Measurements from ENCODE around the gene NR5A2. TPM values are rescaled to one million over a fixed set of nuclear protein-coding genes. Genes with fewer than 3 reads are reported as not detected.
A peak's percentile ranks its signal among the peaks of the same experiment; 100 is the strongest.

NR5A2 gene
- total RNA-seq, 1 experiment from 2014 or later: 22.3 TPM

DNA sequence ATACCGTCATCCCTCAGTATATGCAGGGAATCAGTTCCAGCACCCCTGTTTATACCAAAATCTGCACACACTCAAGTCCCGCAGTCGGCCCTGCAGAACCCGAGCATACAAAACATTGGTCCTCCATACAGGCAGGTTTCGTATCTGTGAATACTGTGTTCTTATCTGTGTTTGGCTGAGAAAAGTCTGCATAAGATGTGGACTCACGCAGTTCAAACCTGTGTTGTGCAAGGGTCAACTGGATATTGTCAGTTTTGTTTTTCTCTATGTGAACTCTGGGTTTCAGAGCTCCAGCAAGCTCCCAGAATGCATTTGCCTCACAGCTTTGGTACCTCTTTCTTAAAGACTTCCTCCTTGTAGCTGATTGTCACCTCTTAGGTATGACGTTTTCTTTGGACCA, 100.6 kb downstream of the NR5A2 start (continued):
- TF ChIP-seq NFATC4 (CRISPR knock-in tag; IDR thresholded peaks at IDR 0.05) (no peak), NR2C2 (CRISPR knock-in tag; IDR thresholded peaks at IDR 0.05) (no peak), NR1H2 (CRISPR knock-in tag; IDR thresholded peaks at IDR 0.05) (no peak), SP1 (CRISPR knock-in tag; conservative IDR thresholded peaks at IDR 0.05) (no peak)
- TF ChIP-seq, protein P1, sequence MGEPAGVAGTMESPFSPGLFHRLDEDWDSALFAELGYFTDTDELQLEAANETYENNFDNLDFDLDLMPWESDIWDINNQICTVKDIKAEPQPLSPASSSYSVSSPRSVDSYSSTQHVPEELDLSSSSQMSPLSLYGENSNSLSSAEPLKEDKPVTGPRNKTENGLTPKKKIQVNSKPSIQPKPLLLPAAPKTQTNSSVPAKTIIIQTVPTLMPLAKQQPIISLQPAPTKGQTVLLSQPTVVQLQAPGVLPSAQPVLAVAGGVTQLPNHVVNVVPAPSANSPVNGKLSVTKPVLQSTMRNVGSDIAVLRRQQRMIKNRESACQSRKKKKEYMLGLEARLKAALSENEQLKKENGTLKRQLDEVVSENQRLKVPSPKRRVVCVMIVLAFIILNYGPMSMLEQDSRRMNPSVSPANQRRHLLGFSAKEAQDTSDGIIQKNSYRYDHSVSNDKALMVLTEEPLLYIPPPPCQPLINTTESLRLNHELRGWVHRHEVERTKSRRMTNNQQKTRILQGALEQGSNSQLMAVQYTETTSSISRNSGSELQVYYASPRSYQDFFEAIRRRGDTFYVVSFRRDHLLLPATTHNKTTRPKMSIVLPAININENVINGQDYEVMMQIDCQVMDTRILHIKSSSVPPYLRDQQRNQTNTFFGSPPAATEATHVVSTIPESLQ (CRISPR knock-in tag; IDR thresholded peaks at IDR 0.05): no peak
- TF ChIP-seq, protein P2, sequence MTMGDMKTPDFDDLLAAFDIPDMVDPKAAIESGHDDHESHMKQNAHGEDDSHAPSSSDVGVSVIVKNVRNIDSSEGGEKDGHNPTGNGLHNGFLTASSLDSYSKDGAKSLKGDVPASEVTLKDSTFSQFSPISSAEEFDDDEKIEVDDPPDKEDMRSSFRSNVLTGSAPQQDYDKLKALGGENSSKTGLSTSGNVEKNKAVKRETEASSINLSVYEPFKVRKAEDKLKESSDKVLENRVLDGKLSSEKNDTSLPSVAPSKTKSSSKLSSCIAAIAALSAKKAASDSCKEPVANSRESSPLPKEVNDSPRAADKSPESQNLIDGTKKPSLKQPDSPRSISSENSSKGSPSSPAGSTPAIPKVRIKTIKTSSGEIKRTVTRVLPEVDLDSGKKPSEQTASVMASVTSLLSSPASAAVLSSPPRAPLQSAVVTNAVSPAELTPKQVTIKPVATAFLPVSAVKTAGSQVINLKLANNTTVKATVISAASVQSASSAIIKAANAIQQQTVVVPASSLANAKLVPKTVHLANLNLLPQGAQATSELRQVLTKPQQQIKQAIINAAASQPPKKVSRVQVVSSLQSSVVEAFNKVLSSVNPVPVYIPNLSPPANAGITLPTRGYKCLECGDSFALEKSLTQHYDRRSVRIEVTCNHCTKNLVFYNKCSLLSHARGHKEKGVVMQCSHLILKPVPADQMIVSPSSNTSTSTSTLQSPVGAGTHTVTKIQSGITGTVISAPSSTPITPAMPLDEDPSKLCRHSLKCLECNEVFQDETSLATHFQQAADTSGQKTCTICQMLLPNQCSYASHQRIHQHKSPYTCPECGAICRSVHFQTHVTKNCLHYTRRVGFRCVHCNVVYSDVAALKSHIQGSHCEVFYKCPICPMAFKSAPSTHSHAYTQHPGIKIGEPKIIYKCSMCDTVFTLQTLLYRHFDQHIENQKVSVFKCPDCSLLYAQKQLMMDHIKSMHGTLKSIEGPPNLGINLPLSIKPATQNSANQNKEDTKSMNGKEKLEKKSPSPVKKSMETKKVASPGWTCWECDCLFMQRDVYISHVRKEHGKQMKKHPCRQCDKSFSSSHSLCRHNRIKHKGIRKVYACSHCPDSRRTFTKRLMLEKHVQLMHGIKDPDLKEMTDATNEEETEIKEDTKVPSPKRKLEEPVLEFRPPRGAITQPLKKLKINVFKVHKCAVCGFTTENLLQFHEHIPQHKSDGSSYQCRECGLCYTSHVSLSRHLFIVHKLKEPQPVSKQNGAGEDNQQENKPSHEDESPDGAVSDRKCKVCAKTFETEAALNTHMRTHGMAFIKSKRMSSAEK (CRISPR knock-in tag; IDR thresholded peaks at IDR 0.05; ENCODE audit: borderline replicate concordance): no peak

DNA sequence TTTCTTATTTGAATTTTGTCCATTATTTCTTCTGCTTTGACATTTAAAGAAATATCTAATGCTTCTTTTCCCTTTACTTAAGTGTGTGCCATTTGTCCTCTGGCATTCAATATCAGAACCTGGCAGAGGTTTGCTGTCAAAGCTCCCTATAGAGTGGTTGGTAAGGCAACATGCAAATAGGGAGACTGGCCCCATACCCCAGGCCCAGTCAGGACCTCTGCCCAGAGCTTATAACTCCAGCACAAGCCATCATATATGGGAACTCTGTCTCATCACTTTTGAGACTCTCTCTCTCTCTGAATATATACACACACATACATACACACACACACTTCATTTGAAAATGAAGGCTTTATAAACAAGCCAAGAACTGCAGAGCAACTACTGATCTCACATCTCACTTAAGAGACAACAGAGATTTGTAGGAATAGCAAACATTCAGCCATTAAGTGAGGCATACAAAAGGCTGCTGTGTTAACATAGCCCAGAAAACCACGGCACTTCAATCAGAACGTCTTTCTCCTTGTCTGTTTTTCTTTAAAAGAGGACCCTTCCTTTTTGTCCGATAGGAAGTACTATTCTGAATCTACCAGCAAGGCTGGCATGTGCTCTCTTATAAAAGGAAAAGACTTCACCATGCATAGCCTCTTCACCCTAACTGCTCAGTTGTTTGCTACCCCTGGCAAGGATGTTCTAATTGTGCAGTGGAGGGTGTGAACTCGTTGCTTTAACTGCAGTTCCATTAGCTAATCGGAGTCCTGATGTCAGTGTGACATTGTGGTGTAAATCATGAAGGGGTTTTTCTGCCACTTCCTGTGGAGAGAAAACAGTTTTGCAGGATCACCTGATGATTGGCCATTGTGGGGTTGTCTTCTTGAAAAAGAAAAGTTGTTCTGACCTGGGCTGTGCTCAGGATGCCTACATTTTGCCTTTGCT, 101.7 kb downstream of the NR5A2 start:
- Mint-ChIP-seq H3K27me3 (ENCODE audit: low read depth) (no peaks in the 10 kb centered on the region), H3K27ac (peak overlapping the region; percentile 27), H3K36me3 (peaks cover 16% of the 10 kb centered on the region), H3K9me3 (no peaks in the 10 kb centered on the region), H3K4me1 (peaks cover 18% of the 10 kb centered on the region), H3K4me3 (no peak overlapping the region)
- TF ChIP-seq, protein P3, sequence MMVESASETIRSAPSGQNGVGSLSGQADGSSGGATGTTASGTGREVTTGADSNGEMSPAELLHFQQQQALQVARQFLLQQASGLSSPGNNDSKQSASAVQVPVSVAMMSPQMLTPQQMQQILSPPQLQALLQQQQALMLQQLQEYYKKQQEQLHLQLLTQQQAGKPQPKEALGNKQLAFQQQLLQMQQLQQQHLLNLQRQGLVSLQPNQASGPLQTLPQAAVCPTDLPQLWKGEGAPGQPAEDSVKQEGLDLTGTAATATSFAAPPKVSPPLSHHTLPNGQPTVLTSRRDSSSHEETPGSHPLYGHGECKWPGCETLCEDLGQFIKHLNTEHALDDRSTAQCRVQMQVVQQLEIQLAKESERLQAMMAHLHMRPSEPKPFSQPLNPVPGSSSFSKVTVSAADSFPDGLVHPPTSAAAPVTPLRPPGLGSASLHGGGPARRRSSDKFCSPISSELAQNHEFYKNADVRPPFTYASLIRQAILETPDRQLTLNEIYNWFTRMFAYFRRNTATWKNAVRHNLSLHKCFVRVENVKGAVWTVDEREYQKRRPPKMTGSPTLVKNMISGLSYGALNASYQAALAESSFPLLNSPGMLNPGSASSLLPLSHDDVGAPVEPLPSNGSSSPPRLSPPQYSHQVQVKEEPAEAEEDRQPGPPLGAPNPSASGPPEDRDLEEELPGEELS (CRISPR knock-in tag; IDR thresholded peaks at IDR 0.05): peak; percentile 25; the same call in 1 of the 2 replicates
- 0 out of 2 replicates have a peak, but pooled peaks have one; percentile 16 for TF ChIP-seq ETV6 (CRISPR knock-in tag; IDR thresholded peaks at IDR 0.05)
- TF ChIP-seq, protein P4, sequence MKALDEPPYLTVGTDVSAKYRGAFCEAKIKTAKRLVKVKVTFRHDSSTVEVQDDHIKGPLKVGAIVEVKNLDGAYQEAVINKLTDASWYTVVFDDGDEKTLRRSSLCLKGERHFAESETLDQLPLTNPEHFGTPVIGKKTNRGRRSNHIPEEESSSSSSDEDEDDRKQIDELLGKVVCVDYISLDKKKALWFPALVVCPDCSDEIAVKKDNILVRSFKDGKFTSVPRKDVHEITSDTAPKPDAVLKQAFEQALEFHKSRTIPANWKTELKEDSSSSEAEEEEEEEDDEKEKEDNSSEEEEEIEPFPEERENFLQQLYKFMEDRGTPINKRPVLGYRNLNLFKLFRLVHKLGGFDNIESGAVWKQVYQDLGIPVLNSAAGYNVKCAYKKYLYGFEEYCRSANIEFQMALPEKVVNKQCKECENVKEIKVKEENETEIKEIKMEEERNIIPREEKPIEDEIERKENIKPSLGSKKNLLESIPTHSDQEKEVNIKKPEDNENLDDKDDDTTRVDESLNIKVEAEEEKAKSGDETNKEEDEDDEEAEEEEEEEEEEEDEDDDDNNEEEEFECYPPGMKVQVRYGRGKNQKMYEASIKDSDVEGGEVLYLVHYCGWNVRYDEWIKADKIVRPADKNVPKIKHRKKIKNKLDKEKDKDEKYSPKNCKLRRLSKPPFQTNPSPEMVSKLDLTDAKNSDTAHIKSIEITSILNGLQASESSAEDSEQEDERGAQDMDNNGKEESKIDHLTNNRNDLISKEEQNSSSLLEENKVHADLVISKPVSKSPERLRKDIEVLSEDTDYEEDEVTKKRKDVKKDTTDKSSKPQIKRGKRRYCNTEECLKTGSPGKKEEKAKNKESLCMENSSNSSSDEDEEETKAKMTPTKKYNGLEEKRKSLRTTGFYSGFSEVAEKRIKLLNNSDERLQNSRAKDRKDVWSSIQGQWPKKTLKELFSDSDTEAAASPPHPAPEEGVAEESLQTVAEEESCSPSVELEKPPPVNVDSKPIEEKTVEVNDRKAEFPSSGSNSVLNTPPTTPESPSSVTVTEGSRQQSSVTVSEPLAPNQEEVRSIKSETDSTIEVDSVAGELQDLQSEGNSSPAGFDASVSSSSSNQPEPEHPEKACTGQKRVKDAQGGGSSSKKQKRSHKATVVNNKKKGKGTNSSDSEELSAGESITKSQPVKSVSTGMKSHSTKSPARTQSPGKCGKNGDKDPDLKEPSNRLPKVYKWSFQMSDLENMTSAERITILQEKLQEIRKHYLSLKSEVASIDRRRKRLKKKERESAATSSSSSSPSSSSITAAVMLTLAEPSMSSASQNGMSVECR (CRISPR knock-in tag; IDR thresholded peaks at IDR 0.05; ENCODE audit: borderline replicate concordance): no peak
- ChIA-PET CTCF (interaction anchor here (1.1 to 2.2 kb wide), 2 partner anchors 10 kb away, joined by 4 to 9 read pairs; no protein-coding TSS in a partner anchor), POLR2A (no interaction called here)
- DNase-seq (ENCODE audit: low spot score) (no peak), ATAC-seq (peak; percentile 86)
